ENCODE data around the gene LIN37.

The LIN37 gene

GRCh38 chr19:35714601-35715354 lies 33.6 kb upstream of the LIN37 start:
- H3K79me2 ChIP-seq (ENCODE audit: insufficient read depth, low read length): peaks cover 8% of the 10 kb centered on the region
- peaks cover 33% of the 10 kb centered on the region for H3K4me1 ChIP-seq (ENCODE audit: insufficient read depth, low read length, severe bottlenecking)
- no peak overlapping the region for H3K4me3 ChIP-seq (ENCODE audit: low read depth, low read length, poor library complexity, severe bottlenecking)
- no peak overlapping the region for H3K27ac ChIP-seq (ENCODE audit: low read depth, low read length, poor library complexity, severe bottlenecking)
- peaks cover 7% of the 10 kb centered on the region for H3K27me3 ChIP-seq (ENCODE audit: insufficient read depth, low read length)
- TF ChIP-seq EZH2 (IDR thresholded peaks at IDR 0.05; ENCODE audit: borderline replicate concordance, low read length) (no peak), CTCF (IDR thresholded peaks at IDR 0.05; ENCODE audit: low read length) (no peak)
- H4K20me1 ChIP-seq (ENCODE audit: insufficient read depth, low read length): no peaks in the 10 kb centered on the region
- no peaks in the 10 kb centered on the region for H3F3A ChIP-seq (ENCODE audit: insufficient read depth, low read length)
- no peak overlapping the region for H3K4me2 ChIP-seq (ENCODE audit: low read length)
- H3K9me3 ChIP-seq (ENCODE audit: low read length): no peaks in the 10 kb centered on the region
- no peaks in the 10 kb centered on the region for H3K9me2 ChIP-seq (ENCODE audit: low read depth, low read length)
- peaks cover 4% of the 10 kb centered on the region; the same call in 1 of the 2 replicates for H3K36me3 ChIP-seq (ENCODE audit: insufficient read depth, low read length)
- no peak overlapping the region for H2AFZ ChIP-seq (ENCODE audit: low read length)
- H3K9ac ChIP-seq (ENCODE audit: low read length): no peak overlapping the region

GRCh38 chr19:35715355-35715809 lies 33.0 kb upstream of the LIN37 start:
- Histone ChIP-seq H4K20me1 (ENCODE audit: insufficient read depth, low read length) (no peaks in the 10 kb centered on the region), H3K4me3 (ENCODE audit: low read depth, low read length, poor library complexity, severe bottlenecking) (no peak overlapping the region), H3K9me3 (ENCODE audit: low read length) (no peaks in the 10 kb centered on the region), H3K27me3 (ENCODE audit: insufficient read depth, low read length) (peaks cover 7% of the 10 kb centered on the region), H3K36me3 (ENCODE audit: insufficient read depth, low read length) (peaks cover 9% of the 10 kb centered on the region; the same call in 1 of the 2 replicates), H3K9me2 (ENCODE audit: low read depth, low read length) (no peaks in the 10 kb centered on the region), H3K79me2 (ENCODE audit: insufficient read depth, low read length) (peaks cover 8% of the 10 kb centered on the region), H2AFZ (ENCODE audit: low read length) (no peak overlapping the region), H3K27ac (ENCODE audit: low read depth, low read length, poor library complexity, severe bottlenecking) (no peak overlapping the region), H3F3A (ENCODE audit: insufficient read depth, low read length) (no peaks in the 10 kb centered on the region), H3K9ac (ENCODE audit: low read length) (no peak overlapping the region), H3K4me2 (ENCODE audit: low read length) (no peak overlapping the region), H3K4me1 (ENCODE audit: insufficient read depth, low read length, severe bottlenecking) (peaks cover 33% of the 10 kb centered on the region)
- TF ChIP-seq EZH2 (IDR thresholded peaks at IDR 0.05; ENCODE audit: borderline replicate concordance, low read length) (no peak), CTCF (IDR thresholded peaks at IDR 0.05; ENCODE audit: low read length) (no peak)

GRCh38 chr19:35715981-35716800 lies 32.2 kb upstream of the LIN37 start:
- Histone ChIP-seq H3K79me2 (ENCODE audit: insufficient read depth, low read length) (peaks cover 8% of the 10 kb centered on the region), H3K27me3 (ENCODE audit: insufficient read depth, low read length) (peaks cover 7% of the 10 kb centered on the region), H3K4me1 (ENCODE audit: insufficient read depth, low read length, severe bottlenecking) (peaks cover 27% of the 10 kb centered on the region), H3F3A (ENCODE audit: insufficient read depth, low read length) (no peaks in the 10 kb centered on the region), H3K27ac (ENCODE audit: low read depth, low read length, poor library complexity, severe bottlenecking) (no peak overlapping the region), H2AFZ (ENCODE audit: low read length) (no peak overlapping the region), H3K4me2 (ENCODE audit: low read length) (peak overlapping the region; percentile 73), H3K9ac (ENCODE audit: low read length) (peak overlapping the region; percentile 61; the same call in 1 of the 2 replicates), H4K20me1 (ENCODE audit: insufficient read depth, low read length) (no peaks in the 10 kb centered on the region), H3K36me3 (ENCODE audit: insufficient read depth, low read length) (peaks cover 14% of the 10 kb centered on the region; the same call in 1 of the 2 replicates), H3K4me3 (ENCODE audit: low read depth, low read length, poor library complexity, severe bottlenecking) (peak overlapping the region; percentile 66), H3K9me2 (ENCODE audit: low read depth, low read length) (no peaks in the 10 kb centered on the region), H3K9me3 (ENCODE audit: low read length) (no peaks in the 10 kb centered on the region)
- TF ChIP-seq CTCF (IDR thresholded peaks at IDR 0.05; ENCODE audit: low read length): no peak
- TF ChIP-seq EZH2 (IDR thresholded peaks at IDR 0.05; ENCODE audit: borderline replicate concordance, low read length): no peak
